Posterior vena cava (tissue), 2 donors: ENCODE data around the gene TTLL4. TPM values are rescaled to one million over a fixed set of nuclear protein-coding genes. Genes with fewer than 3 reads are reported as not detected.

Experiments used
- DNase-seq: peaks from one replicate; pipeline ENCODE4 v3.0.0-alpha.2; 2020; ENCODE audit warnings: low spot score
- intact Hi-C, 2 donors: fragments of 100-400 bp; cut with DNase I; formaldehyde crosslinking; loops; one replicate each; pipeline versions ENCODE4 v1.14.1 to v1.14.2; 2022 to 2023
- total RNA-seq, 2 donors: library from RNA; stranded (reverse); fragmentation: NEBNext Ultra II Directional; extraction: Animal tissue kit (Norgen Biotek cat#: 25700); gene quantifications; one replicate each; pipeline ENCODE4 v1.2.1, GENCODE V29; 2021
- donor health status: DM: yes; HTN: yes; CAD: no.
- donor health status: DM: yes; HTN: yes; CAD: no.

TTLL4 gene
- total RNA-seq, 2 donors from 2014 or later: 14.6 to 17.5 TPM

GRCh38 chr2:218711550-218711929, 905 bp downstream of the TTLL4 start:
- DNase-seq: no peak
- intact Hi-C loops: loop anchor here in 1 of 2 donors (10.0 kb wide), 1 partner anchor 143 kb away; the partner anchor contains the start of gene WNT6

GRCh38 chr2:218713922-218714321, 3.3 kb downstream of the TTLL4 start:
- intact Hi-C loops: loop anchor here in 1 of 2 donors (10.0 kb wide), 1 partner anchor 141 kb away; the partner anchor contains the start of gene WNT6
- no peak for DNase-seq

GRCh38 chr2:218716070-218716469, 5.4 kb downstream of the TTLL4 start:
- intact Hi-C loops: loop anchor here in 1 of 2 donors (10.0 kb wide), 1 partner anchor 139 kb away; the partner anchor contains the start of gene WNT6
- DNase-seq: no peak

- DNase-seq: no peak
- intact Hi-C loops: loop anchor here in 1 of 2 donors (10.0 kb wide), 1 partner anchor 138 kb away; the partner anchor contains the start of gene WNT6
Measured at GRCh38 chr2:218717262-218717661, 6.6 kb downstream of the TTLL4 start.

GRCh38 chr2:218718058-218718457, 7.4 kb downstream of the TTLL4 start:
- intact Hi-C loops: loop anchor here in 1 of 2 donors (10.0 kb wide), 1 partner anchor 137 kb away; the partner anchor contains the start of gene WNT6

GRCh38 chr2:218719457-218719856, 8.8 kb downstream of the TTLL4 start:
- DNase-seq: no peak
- intact Hi-C loops: loop anchor here in 1 of 2 donors (10.0 kb wide), 1 partner anchor 135 kb away; the partner anchor contains the start of gene WNT6

More at GRCh38 chr2:218718058-218718457, 7.4 kb downstream of the TTLL4 start:
- no peak for DNase-seq

- DNase-seq: no peak
- intact Hi-C loops: no loop called here
Measured at GRCh38 chr2:218720048-218721041, 9.7 kb downstream of the TTLL4 start.

GRCh38 chr2:218721488-218721887, 10.9 kb downstream of the TTLL4 start:
- intact Hi-C loops: no loop called here
- DNase-seq: no peak

- intact Hi-C loops: no loop called here
Measured at GRCh38 chr2:218721934-218722333, 11.3 kb downstream of the TTLL4 start.

GRCh38 chr2:218722419-218722818, 11.8 kb downstream of the TTLL4 start:
- intact Hi-C loops: no loop called here
- DNase-seq: no peak

More at GRCh38 chr2:218721934-218722333, 11.3 kb downstream of the TTLL4 start:
- no peak for DNase-seq

GRCh38 chr2:218722876-218723785, 12.5 kb downstream of the TTLL4 start:
- no peak for DNase-seq
- intact Hi-C loops: no loop called here

- DNase-seq: no peak
- intact Hi-C loops: loop anchor here in 1 of 2 donors (5.0 kb wide), 1 partner anchor 969 kb away; no protein-coding TSS in a partner anchor
Measured at GRCh38 chr2:218726004-218726574, 15.5 kb downstream of the TTLL4 start.

- intact Hi-C loops: loop anchor here in 1 of 2 donors (5.0 kb wide), 1 partner anchor 970 kb away; no protein-coding TSS in a partner anchor
- DNase-seq: no peak
Measured at GRCh38 chr2:218727502-218728165, 17.0 kb downstream of the TTLL4 start.

GRCh38 chr2:218729640-218730039, 19.0 kb downstream of the TTLL4 start:
- no peak for DNase-seq
- intact Hi-C loops: loop anchor here (5.0 to 10.0 kb wide), 2 partner anchors 115 to 972 kb away; no protein-coding TSS in a partner anchor

- DNase-seq: no peak
- intact Hi-C loops: loop anchor here in 1 of 2 donors (10.0 kb wide), 1 partner anchor 113 kb away; no protein-coding TSS in a partner anchor
Measured at GRCh38 chr2:218732052-218732760, 21.6 kb downstream of the TTLL4 start.

- intact Hi-C loops: loop anchor here in 1 of 2 donors (10.0 kb wide), 1 partner anchor 112 kb away; no protein-coding TSS in a partner anchor
- DNase-seq: no peak
Measured at GRCh38 chr2:218732761-218733158, 22.1 kb downstream of the TTLL4 start.
